Muscle of leg (tissue), 11 donors: ENCODE results near the gene GCDH. TPM values are rescaled to one million over a fixed set of nuclear protein-coding genes. Genes with fewer than 3 reads are reported as not detected.
"Not testable (repeated sequence)": the region's sequence is repeated elsewhere in the genome, so short reads cannot be mapped to it uniquely, and the experiment has no call there.

Experiments
- DNase-seq: peaks from one replicate; pipeline ENCODE4 v3.0.0; 2013
- H3K27ac ChIP-seq: one replicate; pipeline ENCODE4 v1.5.1; 2013; ENCODE audit warnings: mild to moderate bottlenecking, low read length, control low read depth
- H3K27me3 ChIP-seq: one replicate; pipeline ENCODE4 v1.6.1; 2013; ENCODE audit warnings: low read length; ENCODE audit not compliant: control insufficient read depth, insufficient read depth
- H3K36me3 ChIP-seq: one replicate; pipeline ENCODE4 v1.6.1; 2013; ENCODE audit warnings: low read length; ENCODE audit not compliant: control insufficient read depth, insufficient read depth
- H3K4me1 ChIP-seq: one replicate; pipeline ENCODE4 v1.6.1; 2013; ENCODE audit warnings: low read length; ENCODE audit not compliant: control insufficient read depth, insufficient read depth
- H3K4me3 ChIP-seq: one replicate; pipeline ENCODE4 v1.5.1; 2013; ENCODE audit warnings: low read length, control low read depth
- H3K9me3 ChIP-seq: replicated peaks from 2 replicates; pipeline ENCODE4 v1.6.1; 2013; ENCODE audit warnings: low read depth, low read length; ENCODE audit not compliant: control insufficient read depth
- WGBS: methylation state at CpG from one replicate; pipeline ENCODE4 v1.1.5; 2013; ENCODE audit warnings: missing lambda C conversion rate; ENCODE audit not compliant: insufficient coverage; 5-methylcytosine and 5-hydroxymethylcytosine counted together
- polyA plus RNA-seq, 8 donors: library from polyadenylated mRNA; unstranded; fragments of 120-200 nt; gene quantifications; one replicate each; pipeline versions ENCODE4 v1.2.1 to v1.2.3, GENCODE V29; 2013; ENCODE audit warnings: inconsistent platforms in 1 of 8, low replicate concordance in 1 of 8; ENCODE audit not compliant: insufficient read length in 8 of 8, insufficient read depth in 1 of 8
- total RNA-seq: library from RNA; stranded (reverse); fragments of 120-200 nt; gene quantifications from one replicate; pipeline ENCODE4 v1.2.4, GENCODE V29; 2013

The GCDH gene
- total and polyA plus RNA-seq, 9 donors, result 16.8 to 43.3 (median 27.8) TPM

- Histone ChIP-seq H3K4me1 (peaks cover 26% of the 10 kb centered on the region), H3K27me3 (peaks cover 54% of the 10 kb centered on the region), H3K9me3 (peaks cover 5% of the 10 kb centered on the region), H3K27ac (no peak overlapping the region), H3K36me3 (no peaks in the 10 kb centered on the region), H3K4me3 (no peak overlapping the region)
- DNase-seq, result no peak
- WGBS, result under 1% methylated on average over 37 of the region's 53 CpGs
Observed at GRCh38 chr19:12885749-12886650, 5.0 kb upstream of the GCDH start.

- Histone ChIP-seq H3K4me3 (no peak overlapping the region), H3K9me3 (peaks cover 5% of the 10 kb centered on the region), H3K36me3 (no peaks in the 10 kb centered on the region), H3K4me1 (peaks cover 24% of the 10 kb centered on the region), H3K27me3 (peaks cover 52% of the 10 kb centered on the region), H3K27ac (no peak overlapping the region)
- DNase-seq, result no peak
- 100% methylated on average over 1 of the region's 5 CpGs for WGBS
Observed at GRCh38 chr19:12886651-12886968, 4.3 kb upstream of the GCDH start.

GRCh38 chr19:12886969-12887747, 3.8 kb upstream of the GCDH start, which contains the start of gene KLF1:
TSS of gene KLF1 (minus strand) at chr19:12887201. CDS start at chr19:12887140, 61 bp downstream.
- no peak for DNase-seq
- 51% methylated on average over 11 of the region's 17 CpGs for WGBS
- Histone ChIP-seq H3K9me3 (peaks cover 5% of the 10 kb centered on the region), H3K4me1 (peaks cover 25% of the 10 kb centered on the region), H3K27ac (no peak within 1 kb of the TSS), H3K36me3 (peaks cover 3% of the 10 kb centered on the region), H3K4me3 (no peak within 1 kb of the TSS), H3K27me3 (peaks cover 50% of the 10 kb centered on the region)

GRCh38 chr19:12888006-12888603, 2.9 kb upstream of the GCDH start:
- Histone ChIP-seq H3K27ac (no peak overlapping the region), H3K4me3 (no peak overlapping the region), H3K4me1 (peaks cover 25% of the 10 kb centered on the region), H3K9me3 (peaks cover 5% of the 10 kb centered on the region), H3K36me3 (peaks cover 4% of the 10 kb centered on the region), H3K27me3 (peaks cover 43% of the 10 kb centered on the region)
- WGBS, result 63% methylated on average over 1 of the region's 5 CpGs
- no peak for DNase-seq

GRCh38 chr19:12890299-12890786, 617 bp upstream of the GCDH start:
- H3K9me3 ChIP-seq, DNase-seq: not testable (repeated sequence)
- 25% methylated on average over 4 of the region's 10 CpGs for WGBS
- Histone ChIP-seq H3K27ac (peak overlapping the region; percentile 65), H3K4me3 (peak overlapping the region; percentile 22), H3K4me1 (peaks cover 18% of the 10 kb centered on the region), H3K36me3 (peaks cover 23% of the 10 kb centered on the region), H3K27me3 (peaks cover 22% of the 10 kb centered on the region)

GRCh38 chr19:12891553-12892021, 627 bp downstream of the GCDH start:
- peaks cover 32% of the 10 kb centered on the region for H3K36me3 ChIP-seq
- H3K27me3 ChIP-seq, result peaks cover 10% of the 10 kb centered on the region
- H3K4me1 ChIP-seq, result peaks cover 18% of the 10 kb centered on the region
- H3K9me3 ChIP-seq, result no peaks in the 10 kb centered on the region
- peak overlapping the region; percentile 78 for H3K27ac ChIP-seq
- DNase-seq, result no peak
- H3K4me3 ChIP-seq, result peak overlapping the region; percentile 89
- WGBS, result 6% methylated on average over 17 of the region's 26 CpGs

- Histone ChIP-seq H3K27me3 (no peaks in the 10 kb centered on the region), H3K9me3 (no peaks in the 10 kb centered on the region), H3K36me3 (peaks cover 47% of the 10 kb centered on the region), H3K4me3 (no peak overlapping the region), H3K27ac (no peak overlapping the region), H3K4me1 (peaks cover 27% of the 10 kb centered on the region)
- DNase-seq, result no peak
- WGBS, result 95% methylated on average over 4 of the region's 5 CpGs
Observed at GRCh38 chr19:12893582-12893981, 2.6 kb downstream of the GCDH start.

- Histone ChIP-seq H3K27me3 (no peaks in the 10 kb centered on the region), H3K4me1 (peaks cover 21% of the 10 kb centered on the region), H3K9me3 (no peaks in the 10 kb centered on the region), H3K36me3 (peaks cover 53% of the 10 kb centered on the region), H3K27ac (peak overlapping the region; percentile 64), H3K4me3 (no peak overlapping the region)
- 93% methylated on average over 16 of the region's 17 CpGs for WGBS
- no peak for DNase-seq
Observed at GRCh38 chr19:12896460-12896859, 5.5 kb downstream of the GCDH start.

- peaks cover 14% of the 10 kb centered on the region for H3K4me1 ChIP-seq
- H3K27me3 ChIP-seq, result no peaks in the 10 kb centered on the region
- no peak overlapping the region for H3K27ac ChIP-seq
- H3K4me3 ChIP-seq, result no peak overlapping the region
- no peak for DNase-seq
- 82% methylated on average over 9 of the region's 10 CpGs for WGBS
- no peaks in the 10 kb centered on the region for H3K9me3 ChIP-seq
- peaks cover 30% of the 10 kb centered on the region for H3K36me3 ChIP-seq
Observed at GRCh38 chr19:12899891-12900518, 9.0 kb downstream of the GCDH start.
